HepG2 (cell line): ENCODE measurements around the gene CHMP6. TPM values are rescaled to one million over a fixed set of nuclear protein-coding genes. Genes with fewer than 3 reads are reported as not detected.

Experiments
- ATAC-seq: fragments of 200-7000 bp; cut with Tn5 transposase; 3 replicates; pipeline ENCODE4 v1.9.1; 2020; ENCODE audit warnings: mild to moderate bottlenecking, moderate library complexity
- BruUV-seq: library from RNA; stranded (reverse); fragments of 400-500 nt; replicated peaks from 2 replicates; lab custom pipeline; 2021; lab: Mats Ljungman, UMichigan
- CTCF ChIA-PET: fragments of 300-600 bp; formaldehyde crosslinking; extraction: SDS; loops from one replicate; lab custom pipeline; 2021; ENCODE audit warnings: low total read pairs, inconsistent platforms, low intra/inter-chr PET ratio; lab: Yijun Ruan, JAX
- POLR2A ChIA-PET: fragments of 350-600 bp; sonication (Branson Sonifier 250); formaldehyde crosslinking; loops from one replicate; lab custom pipeline; 2020; ENCODE audit warnings: antibody characterized with exemption, inconsistent platforms; lab: Yijun Ruan, JAX
- DNase-seq: peaks from one replicate; pipeline ENCODE4 v3.0.0-alpha.2; 2015; ENCODE audit warnings: low spot score
- FAIRE-seq: peaks from 3 replicates; lab custom pipeline; 2011; peaks lifted over from hg19 to GRCh38; lab: Jason Lieb, UNC
- H2AFZ ChIP-seq: one replicate; pipeline ENCODE4 v1.6.1; 2011; ENCODE audit warnings: low read length, inconsistent platforms
- H3K27ac ChIP-seq: fragments of 300-600 bp; 3 replicates; pipeline ENCODE4 v1.8.0; 2011; ENCODE audit warnings: mixed run types, mild to moderate bottlenecking, mixed read lengths, low read length, inconsistent platforms; ENCODE audit not compliant: insufficient read depth; ENCODE audit errors: extremely low read length
- H3K27me3 ChIP-seq, 2 experiments: fragments of 200-600 bp in 1 of 2; 2 replicates in 1 of 2; 3 replicates in 1 of 2; pipeline versions ENCODE4 v1.6.0 to v1.8.0; 2011; ENCODE audit warnings: low read length in 2 of 2, mild to moderate bottlenecking in 2 of 2, moderate library complexity in 2 of 2, inconsistent platforms in 1 of 2; ENCODE audit not compliant: insufficient read depth in 2 of 2, control insufficient read depth in 1 of 2
- H3K36me3 ChIP-seq, 2 experiments: fragments of 200-600 bp in 1 of 2; replicated peaks in 1 of 2; 2 replicates in 1 of 2; 3 replicates in 1 of 2; pipeline versions ENCODE4 v1.5.1 to v1.8.0; 2011; ENCODE audit warnings: low read length in 2 of 2, inconsistent platforms in 1 of 2; ENCODE audit not compliant: insufficient read depth in 2 of 2, control insufficient read depth in 1 of 2
- H3K4me1 ChIP-seq: 2 replicates; pipeline ENCODE4 v1.5.1; 2012; ENCODE audit warnings: low read length, inconsistent platforms; ENCODE audit not compliant: insufficient read depth
- H3K4me2 ChIP-seq: 2 replicates; pipeline ENCODE4 v1.6.0; 2011; ENCODE audit warnings: low read depth, low read length, inconsistent platforms
- H3K4me3 ChIP-seq, 3 experiments: fragments of 200-600 bp in 1 of 3; sonication (generic), shearing (Covaris generic) in 1 of 3; replicated peaks in 1 of 3; 2 replicates each; pipeline ENCODE4 v1.5.1; 2011 to 2016; ENCODE audit warnings: low read length in 3 of 3, inconsistent platforms in 2 of 3, low read depth in 2 of 3, mild to moderate bottlenecking in 2 of 3, control low read depth in 1 of 3, mixed read lengths in 1 of 3; ENCODE audit not compliant: insufficient read depth in 1 of 3
- H3K79me2 ChIP-seq: one replicate; pipeline ENCODE4 v1.6.1; 2011; ENCODE audit warnings: low read length, inconsistent platforms; ENCODE audit not compliant: insufficient read depth
- H3K9ac ChIP-seq: 2 replicates; pipeline ENCODE4 v1.6.0; 2011; ENCODE audit warnings: mild to moderate bottlenecking, low read depth, low read length, inconsistent platforms; ENCODE audit not compliant: insufficient read depth
- H3K9me3 ChIP-seq: 2 replicates; pipeline ENCODE4 v1.5.1; 2012; ENCODE audit warnings: mild to moderate bottlenecking, low read length
- H4K20me1 ChIP-seq: 2 replicates; pipeline ENCODE4 v1.6.0; 2011; ENCODE audit warnings: inconsistent platforms, mild to moderate bottlenecking, low read length, moderate library complexity; ENCODE audit not compliant: insufficient read depth
- FOXO1 ChIP-seq: sonication (generic); formaldehyde crosslinking; IDR thresholded peaks from 2 replicates; pipeline ENCODE4 v1.4.0; 2020; ENCODE audit warnings: missing genetic modification reagents
- KDM5B ChIP-seq: sonication (generic); formaldehyde crosslinking; IDR thresholded peaks from 2 replicates; pipeline ENCODE4 v1.4.0; 2020; ENCODE audit warnings: missing genetic modification reagents, mild to moderate bottlenecking, borderline replicate concordance
- MEIS2 ChIP-seq: sonication (generic); formaldehyde crosslinking; IDR thresholded peaks from 2 replicates; pipeline ENCODE4 v1.9.0; 2021; ENCODE audit warnings: mild to moderate bottlenecking, missing genetic modification reagents
- NR3C1 ChIP-seq: sonication (generic); formaldehyde crosslinking; IDR thresholded peaks from 2 replicates; pipeline ENCODE4 v1.4.0; 2020; ENCODE audit warnings: missing genetic modification reagents
- ZNF30 ChIP-seq: sonication (generic); formaldehyde crosslinking; IDR thresholded peaks from 2 replicates; pipeline ENCODE4 v1.5.0; 2020; ENCODE audit warnings: mild to moderate bottlenecking, missing genetic modification reagents
- WGBS: methylation state at CpG from one replicate; pipeline ENCODE4 v1.1.6; 2017; ENCODE audit warnings: low lambda C conversion rate; 5-methylcytosine and 5-hydroxymethylcytosine counted together
- in situ Hi-C: cut with HindIII; loops from 2 replicates; pipeline ENCODE4 v1.10.0; 2017; ENCODE audit warnings: low pct_unique_long_range_greater_than_20kb; ENCODE audit not compliant: extremely low pct_ligation_motif_present
- intact Hi-C: fragments of 100-400 bp; cut with micrococcal nuclease; formaldehyde crosslinking; loops from one replicate; pipeline ENCODE4 v1.10.0; 2022; ENCODE audit not compliant: unreplicated experiment
- polyA plus RNA-seq, 8 experiments: library from polyadenylated mRNA; depleted of rRNA in 3 of 8; stranded (reverse) in 7 of 8; unstranded in 1 of 8; fragments of >200 nt; fragmentation: Illumina TruSeq in 4 of 8; extraction: Trizol in 4 of 8; gene quantifications; 2 replicates each; pipeline versions ENCODE4 v1.2.1 to v1.2.3, GENCODE V29; 2011 to 2016; ENCODE audit warnings: low read depth in 4 of 8, missing spikeins in 1 of 8, mixed read lengths in 1 of 8; ENCODE audit not compliant: insufficient read depth in 1 of 8
- total RNA-seq, 5 experiments: library from RNA; depleted of rRNA; stranded (reverse); fragments of >200 nt; fragmentation: Illumina TruSeq; extraction: Trizol; gene quantifications; 2 replicates each; pipeline ENCODE4 v1.2.3, GENCODE V29; 2016; ENCODE audit warnings: low read depth in 1 of 5
- TF ChIP-seq, protein P1 (sequence below): sonication (generic); formaldehyde crosslinking; IDR thresholded peaks from 2 replicates; pipeline ENCODE4 v1.4.0; 2020; ENCODE audit warnings: mild to moderate bottlenecking, missing genetic modification reagents
- TF ChIP-seq, protein P2 (sequence below): sonication (generic); formaldehyde crosslinking; IDR thresholded peaks from 2 replicates; pipeline ENCODE4 v1.9.0; 2022; ENCODE audit warnings: missing genetic modification reagents, mild to moderate bottlenecking, borderline replicate concordance
- TF ChIP-seq, protein P3 (sequence below): sonication (generic); formaldehyde crosslinking; IDR thresholded peaks from 2 replicates; pipeline ENCODE4 v1.8.0; 2022; ENCODE audit warnings: missing genetic modification reagents, low read depth, mild to moderate bottlenecking, borderline replicate concordance
- TF ChIP-seq, protein P4 (sequence below): sonication (generic); formaldehyde crosslinking; IDR thresholded peaks from 2 replicates; pipeline ENCODE4 v1.5.0; 2020; ENCODE audit warnings: missing genetic modification reagents
- TF ChIP-seq, protein P5 (sequence below): sonication (generic); formaldehyde crosslinking; IDR thresholded peaks from 2 replicates; pipeline ENCODE4 v1.8.0; 2022; ENCODE audit warnings: mild to moderate bottlenecking, missing genetic modification reagents; ENCODE audit not compliant: insufficient replicate concordance

Gene CHMP6
- total and polyA plus RNA-seq, 2 of the 13 experiments (the other 11 are each of a cell fraction or from before 2014, with no cell fraction given): 11.1 to 24.2 TPM

DNA sequence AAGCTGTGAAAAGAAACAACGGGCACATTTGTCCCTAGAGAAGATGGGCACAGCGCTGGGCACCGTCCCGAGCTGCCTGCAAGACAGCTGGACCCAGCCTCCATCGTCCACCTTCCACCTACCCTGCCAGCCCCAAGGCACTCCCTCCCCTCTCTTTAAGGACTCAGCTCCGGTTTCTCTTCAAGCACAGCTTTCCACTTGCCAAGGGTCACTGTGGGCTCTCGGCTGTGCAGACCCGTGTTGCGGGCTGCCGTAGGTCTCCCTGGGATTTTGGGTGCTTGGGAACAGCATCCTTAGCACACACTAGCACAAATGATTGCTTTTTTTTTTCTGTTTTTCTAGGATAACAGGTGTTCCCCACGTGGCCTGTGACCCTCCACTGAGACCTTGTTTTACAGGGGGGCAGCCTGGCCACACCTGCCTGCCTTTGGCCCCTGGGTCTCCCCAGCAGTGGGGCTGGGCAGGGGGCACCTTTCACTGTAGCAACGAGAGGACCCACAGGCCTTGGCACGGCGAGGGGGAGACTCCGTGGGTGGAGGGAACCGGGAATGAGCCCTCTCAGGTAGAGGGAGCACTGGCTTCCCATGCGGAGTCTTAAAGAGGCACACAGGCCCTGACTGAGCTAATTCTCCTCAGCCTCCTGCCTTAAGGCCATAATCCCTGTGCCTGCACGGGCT, 1.4 kb downstream of the CHMP6 start:
- FAIRE-seq (no peak), DNase-seq (no peak), ATAC-seq (no peak)
- H3K4me2 ChIP-seq: peak overlapping the region; percentile 94
- TF ChIP-seq FOXO1 (CRISPR knock-in tag) (no peak), KDM5B (CRISPR knock-in tag) (0 out of 2 replicates have a peak, but pooled peaks have one; percentile 20), MEIS2 (no peak), ZNF30 (peak; percentile 47; the same call in 1 of the 2 replicates), NR3C1 (CRISPR knock-in tag) (no peak)
- TF ChIP-seq, protein P1, sequence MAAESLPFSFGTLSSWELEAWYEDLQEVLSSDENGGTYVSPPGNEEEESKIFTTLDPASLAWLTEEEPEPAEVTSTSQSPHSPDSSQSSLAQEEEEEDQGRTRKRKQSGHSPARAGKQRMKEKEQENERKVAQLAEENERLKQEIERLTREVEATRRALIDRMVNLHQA (CRISPR knock-in tag): no peak
- TF ChIP-seq, protein P2, sequence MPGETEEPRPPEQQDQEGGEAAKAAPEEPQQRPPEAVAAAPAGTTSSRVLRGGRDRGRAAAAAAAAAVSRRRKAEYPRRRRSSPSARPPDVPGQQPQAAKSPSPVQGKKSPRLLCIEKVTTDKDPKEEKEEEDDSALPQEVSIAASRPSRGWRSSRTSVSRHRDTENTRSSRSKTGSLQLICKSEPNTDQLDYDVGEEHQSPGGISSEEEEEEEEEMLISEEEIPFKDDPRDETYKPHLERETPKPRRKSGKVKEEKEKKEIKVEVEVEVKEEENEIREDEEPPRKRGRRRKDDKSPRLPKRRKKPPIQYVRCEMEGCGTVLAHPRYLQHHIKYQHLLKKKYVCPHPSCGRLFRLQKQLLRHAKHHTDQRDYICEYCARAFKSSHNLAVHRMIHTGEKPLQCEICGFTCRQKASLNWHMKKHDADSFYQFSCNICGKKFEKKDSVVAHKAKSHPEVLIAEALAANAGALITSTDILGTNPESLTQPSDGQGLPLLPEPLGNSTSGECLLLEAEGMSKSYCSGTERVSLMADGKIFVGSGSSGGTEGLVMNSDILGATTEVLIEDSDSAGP (CRISPR knock-in tag): peak; percentile 4; the same call in 1 of the 2 replicates
- TF ChIP-seq, protein P3, sequence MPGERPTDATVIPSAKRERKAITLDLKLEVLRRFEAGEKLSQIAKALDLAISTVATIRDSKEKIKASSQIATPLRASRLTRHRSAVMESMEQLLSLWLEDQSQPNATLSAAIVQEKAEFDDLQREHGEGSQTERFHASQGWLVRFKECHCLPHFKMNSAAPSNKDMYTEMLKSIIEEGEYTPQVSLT (CRISPR knock-in tag): no peak
- TF ChIP-seq, protein P4, sequence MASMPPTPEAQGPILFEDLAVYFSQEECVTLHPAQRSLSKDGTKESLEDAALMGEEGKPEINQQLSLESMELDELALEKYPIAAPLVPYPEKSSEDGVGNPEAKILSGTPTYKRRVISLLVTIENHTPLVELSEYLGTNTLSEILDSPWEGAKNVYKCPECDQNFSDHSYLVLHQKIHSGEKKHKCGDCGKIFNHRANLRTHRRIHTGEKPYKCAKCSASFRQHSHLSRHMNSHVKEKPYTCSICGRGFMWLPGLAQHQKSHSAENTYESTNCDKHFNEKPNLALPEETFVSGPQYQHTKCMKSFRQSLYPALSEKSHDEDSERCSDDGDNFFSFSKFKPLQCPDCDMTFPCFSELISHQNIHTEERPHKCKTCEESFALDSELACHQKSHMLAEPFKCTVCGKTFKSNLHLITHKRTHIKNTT (CRISPR knock-in tag): no peak
- TF ChIP-seq, protein P5, sequence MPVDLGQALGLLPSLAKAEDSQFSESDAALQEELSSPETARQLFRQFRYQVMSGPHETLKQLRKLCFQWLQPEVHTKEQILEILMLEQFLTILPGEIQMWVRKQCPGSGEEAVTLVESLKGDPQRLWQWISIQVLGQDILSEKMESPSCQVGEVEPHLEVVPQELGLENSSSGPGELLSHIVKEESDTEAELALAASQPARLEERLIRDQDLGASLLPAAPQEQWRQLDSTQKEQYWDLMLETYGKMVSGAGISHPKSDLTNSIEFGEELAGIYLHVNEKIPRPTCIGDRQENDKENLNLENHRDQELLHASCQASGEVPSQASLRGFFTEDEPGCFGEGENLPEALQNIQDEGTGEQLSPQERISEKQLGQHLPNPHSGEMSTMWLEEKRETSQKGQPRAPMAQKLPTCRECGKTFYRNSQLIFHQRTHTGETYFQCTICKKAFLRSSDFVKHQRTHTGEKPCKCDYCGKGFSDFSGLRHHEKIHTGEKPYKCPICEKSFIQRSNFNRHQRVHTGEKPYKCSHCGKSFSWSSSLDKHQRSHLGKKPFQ: no peak
- H3K27me3 ChIP-seq: peaks cover 1 to 15% of the 10 kb centered on the region in 2 experiments; a peak in 4 of 5 replicates
- H3K4me1 ChIP-seq: peaks cover 48% of the 10 kb centered on the region
- in situ Hi-C loops (no loop called here), intact Hi-C loops (loop anchor here (5.0 kb wide), 1 partner anchor 49 kb away; no protein-coding TSS in a partner anchor)
- no peaks in the 10 kb centered on the region for H3K9me3 ChIP-seq
- H3K9ac ChIP-seq: peak overlapping the region; percentile 87
- 58% methylated on average over 17 of the region's 18 CpGs for WGBS
- H4K20me1 ChIP-seq: no peaks in the 10 kb centered on the region
- no peak overlapping the region for H2AFZ ChIP-seq
- H3K36me3 ChIP-seq: peaks cover 24 to 32% of the 10 kb centered on the region in 2 experiments
- BruUV-seq: TSS peak; percentile 88
- ChIA-PET POLR2A (interaction anchor here (1.1 kb wide), 1 partner anchor 8 kb away, joined by 4 read pairs; no protein-coding TSS in a partner anchor), CTCF (interaction anchor here (1.4 kb wide), 1 partner anchor 109 kb away, joined by 5 read pairs; no protein-coding TSS in a partner anchor)
- no peak overlapping the region for H3K27ac ChIP-seq
- peak overlapping the region; percentile 87 to 95 (median 95) for H3K4me3 ChIP-seq
- H3K79me2 ChIP-seq: no peaks in the 10 kb centered on the region
